Mucosa of gallbladder (tissue), 1 donor: ENCODE results near the gene LRRC46. TPM values are rescaled to one million over a fixed set of nuclear protein-coding genes. Genes with fewer than 3 reads are reported as not detected.

ENCODE experiments used
- DNase-seq: peaks from one replicate; pipeline ENCODE4 v3.0.0-alpha.2; 2020; ENCODE audit warnings: low spot score
- total RNA-seq: library from RNA; stranded (reverse); gene quantifications from one replicate; pipeline ENCODE4 v1.2.1, GENCODE V29; 2021
- donor health status: DM: no; HTN: no; CAD: no.

Gene LRRC46
- total RNA-seq, 1 donor from 2014 or later, result 1.1 TPM

- DNase-seq, result no peak
Observed at GRCh38 chr17:47808830-47809480, 22.5 kb upstream of the LRRC46 start.

- DNase-seq, result no peak
Observed at GRCh38 chr17:47810200-47810821, 21.2 kb upstream of the LRRC46 start.

- no peak for DNase-seq
Observed at GRCh38 chr17:47810901-47811635, 20.4 kb upstream of the LRRC46 start.

GRCh38 chr17:47811709-47812108 is 19.8 kb upstream of the LRRC46 start:
- no peak for DNase-seq

- DNase-seq, result no peak
Observed at GRCh38 chr17:47812146-47812920, 19.1 kb upstream of the LRRC46 start.

- no peak for DNase-seq
Observed at GRCh38 chr17:47813077-47813476, 18.4 kb upstream of the LRRC46 start.

GRCh38 chr17:47813512-47814031 is 17.9 kb upstream of the LRRC46 start:
- no peak for DNase-seq

GRCh38 chr17:47815106-47815918 is 16.2 kb upstream of the LRRC46 start:
- DNase-seq, result no peak

GRCh38 chr17:47816111-47816735 is 15.2 kb upstream of the LRRC46 start:
- no peak for DNase-seq

- DNase-seq, result no peak
Observed at GRCh38 chr17:47816947-47817346, 14.5 kb upstream of the LRRC46 start.

GRCh38 chr17:47818002-47818695 is 13.3 kb upstream of the LRRC46 start:
- DNase-seq, result no peak

- no peak for DNase-seq
Observed at GRCh38 chr17:47819475-47819874, 12.0 kb upstream of the LRRC46 start.

GRCh38 chr17:47820033-47820789 is 11.3 kb upstream of the LRRC46 start:
- DNase-seq, result no peak

- no peak for DNase-seq
Observed at GRCh38 chr17:47821031-47821423, 10.4 kb upstream of the LRRC46 start.

- peak; percentile 70 for DNase-seq
Observed at GRCh38 chr17:47821424-47822391, 9.8 kb upstream of the LRRC46 start, which contains the start of gene OSBPL7. Gene OSBPL7, minus strand, starts transcription at chr17:47821794. Its CDS starts 1,516 bp downstream, at chr17:47820278.

- no peak for DNase-seq
Observed at GRCh38 chr17:47822785-47823184, 8.7 kb upstream of the LRRC46 start.

GRCh38 chr17:47823519-47823918 is 8.0 kb upstream of the LRRC46 start:
- no peak for DNase-seq

- DNase-seq, result peak; percentile 18
Observed at GRCh38 chr17:47829870-47830269, 1.6 kb upstream of the LRRC46 start.
